CD14-positive monocyte (primary cell): ENCODE data around the gene GPS1. TPM values are rescaled to one million over a fixed set of nuclear protein-coding genes. Genes with fewer than 3 reads are reported as not detected.

Experiments
- DNase-seq, 3 donors: peaks; one replicate each; pipeline ENCODE4 v3.0.0-alpha.2; 2011 to 2022
- H2AFZ ChIP-seq: 2 replicates; pipeline ENCODE4 v1.6.0; 2012; ENCODE audit warnings: mild to moderate bottlenecking, low read depth, low read length, inconsistent platforms; ENCODE audit not compliant: insufficient read depth, poor library complexity, severe bottlenecking
- H3K27ac ChIP-seq, 2 donors: 1 replicate in 1 of 2; 2 replicates in 1 of 2; pipeline ENCODE4 v1.5.1; 2012 to 2013; ENCODE audit warnings: low read length in 2 of 2, control low read depth in 1 of 2, inconsistent platforms in 1 of 2, low read depth in 1 of 2, mild to moderate bottlenecking in 1 of 2
- H3K27me3 ChIP-seq, 2 donors: one replicate each; pipeline versions ENCODE4 v1.6.0 to v1.6.1; 2011 to 2013; ENCODE audit warnings: low read length in 2 of 2; ENCODE audit not compliant: control insufficient read depth in 2 of 2, insufficient read depth in 2 of 2
- H3K36me3 ChIP-seq, 2 donors: replicated peaks in 1 of 2; 1 replicate in 1 of 2; 2 replicates in 1 of 2; pipeline versions ENCODE4 v1.5.1 to v1.6.1; 2012 to 2013; ENCODE audit warnings: low read length in 2 of 2, control low read depth in 1 of 2, inconsistent platforms in 1 of 2, mild to moderate bottlenecking in 1 of 2; ENCODE audit not compliant: insufficient read depth in 2 of 2, control insufficient read depth in 1 of 2
- H3K4me1 ChIP-seq, 2 donors: 1 replicate in 1 of 2; 2 replicates in 1 of 2; pipeline versions ENCODE4 v1.5.1 to v1.6.1; 2012 to 2013; ENCODE audit warnings: low read length in 2 of 2, control low read depth in 1 of 2, inconsistent platforms in 1 of 2, mild to moderate bottlenecking in 1 of 2, moderate library complexity in 1 of 2; ENCODE audit not compliant: insufficient read depth in 2 of 2, control insufficient read depth in 1 of 2
- H3K4me2 ChIP-seq: replicated peaks from 2 replicates; pipeline ENCODE3; 2012; ENCODE audit warnings: low read length, moderate library complexity, mild to moderate bottlenecking; ENCODE audit not compliant: poor library complexity, severe bottlenecking; ENCODE audit errors: extremely low read depth
- H3K4me3 ChIP-seq, 3 experiments: fragments of 200-600 bp in 1 of 3; sonication (generic) in 1 of 3; replicated peaks in 1 of 3; 1 replicate in 2 of 3; 2 replicates in 1 of 3; pipeline ENCODE4 v1.5.1; 2011 to 2013; ENCODE audit warnings: low read length in 3 of 3, mild to moderate bottlenecking in 3 of 3, control low read depth in 2 of 3, low read depth in 2 of 3, inconsistent platforms in 1 of 3, moderate library complexity in 1 of 3
- H3K79me2 ChIP-seq: 2 replicates; pipeline ENCODE4 v1.6.0; 2012; ENCODE audit warnings: mild to moderate bottlenecking, control low read depth, inconsistent platforms, low read length, moderate library complexity; ENCODE audit not compliant: insufficient read depth
- H3K9ac ChIP-seq: 2 replicates; pipeline ENCODE4 v1.6.0; 2017; ENCODE audit warnings: low read length, mild to moderate bottlenecking; ENCODE audit not compliant: insufficient read depth, poor library complexity, severe bottlenecking
- H3K9me3 ChIP-seq, 2 donors: replicated peaks in 1 of 2; 1 replicate in 1 of 2; 2 replicates in 1 of 2; pipeline versions ENCODE4 v1.5.1 to v1.6.1; 2012 to 2013; ENCODE audit warnings: low read length in 2 of 2, control low read depth in 1 of 2; ENCODE audit not compliant: control insufficient read depth in 1 of 2, insufficient read depth in 1 of 2
- H4K20me1 ChIP-seq: 2 replicates; pipeline ENCODE4 v1.6.0; 2012; ENCODE audit warnings: mild to moderate bottlenecking, low read length, control low read depth, moderate library complexity; ENCODE audit not compliant: insufficient read depth
- H3K27ac Mint-ChIP-seq, 7 donors: one replicate each; pipeline ENCODE4 v1.8.0; 2020; ENCODE audit warnings: mild to moderate bottlenecking in 7 of 7, mixed read lengths in 7 of 7, moderate library complexity in 6 of 7, inconsistent platforms in 2 of 7
- H3K27me3 Mint-ChIP-seq, 3 donors: one replicate each; pipeline ENCODE4 v1.8.0; 2021 to 2022; ENCODE audit warnings: low read depth in 3 of 3, mild to moderate bottlenecking in 3 of 3, mixed read lengths in 3 of 3, moderate library complexity in 3 of 3, inconsistent platforms in 1 of 3
- H3K36me3 Mint-ChIP-seq, 2 donors: one replicate each; pipeline ENCODE4 v1.8.0; 2020; ENCODE audit warnings: mixed read lengths in 2 of 2, inconsistent platforms in 1 of 2, mild to moderate bottlenecking in 1 of 2
- H3K4me1 Mint-ChIP-seq: one replicate; pipeline ENCODE4 v1.8.0; 2020; ENCODE audit warnings: mild to moderate bottlenecking, mixed read lengths
- H3K4me3 Mint-ChIP-seq, 2 donors: one replicate each; pipeline ENCODE4 v1.8.0; 2020; ENCODE audit warnings: mild to moderate bottlenecking in 2 of 2, mixed read lengths in 2 of 2, moderate library complexity in 1 of 2
- H3K9me3 Mint-ChIP-seq, 7 donors: one replicate each; pipeline ENCODE4 v1.8.0; 2020 to 2022; ENCODE audit warnings: mixed read lengths in 7 of 7, mild to moderate bottlenecking in 6 of 7, moderate library complexity in 6 of 7, inconsistent platforms in 2 of 7
- WGBS: methylation state at CpG from one replicate; pipeline ENCODE4 v1.1.5; 2013; ENCODE audit warnings: missing lambda C conversion rate; ENCODE audit not compliant: insufficient coverage; 5-methylcytosine and 5-hydroxymethylcytosine counted together
- intact Hi-C, 2 donors: fragments of 100-400 bp; cut with micrococcal nuclease; formaldehyde crosslinking; loops; one replicate each; pipeline versions ENCODE4 v1.15.0 to v1.15.1; 2023
- polyA plus RNA-seq, 3 donors: library from polyadenylated mRNA; depleted of rRNA in 1 of 3; unstranded in 2 of 3; stranded (reverse) in 1 of 3; fragments of 300-500 nt in 2 of 3; fragments of >200 nt in 1 of 3; fragmentation: Illumina TruSeq in 2 of 3; gene quantifications; 1 replicate in 2 of 3; 2 replicates in 1 of 3; pipeline ENCODE4 v1.2.3, GENCODE V29; 2012 to 2021
- TF ChIP-seq, protein P1 (sequence below): fragments of 200-600 bp; IDR thresholded peaks from one replicate; pipeline ENCODE4 v1.8.0; 2022; ENCODE audit warnings: antibody characterized with exemption, mild to moderate bottlenecking

The GPS1 gene
- polyA plus RNA-seq, 3 donors, result 101 to 130 (median 110) TPM

DNA sequence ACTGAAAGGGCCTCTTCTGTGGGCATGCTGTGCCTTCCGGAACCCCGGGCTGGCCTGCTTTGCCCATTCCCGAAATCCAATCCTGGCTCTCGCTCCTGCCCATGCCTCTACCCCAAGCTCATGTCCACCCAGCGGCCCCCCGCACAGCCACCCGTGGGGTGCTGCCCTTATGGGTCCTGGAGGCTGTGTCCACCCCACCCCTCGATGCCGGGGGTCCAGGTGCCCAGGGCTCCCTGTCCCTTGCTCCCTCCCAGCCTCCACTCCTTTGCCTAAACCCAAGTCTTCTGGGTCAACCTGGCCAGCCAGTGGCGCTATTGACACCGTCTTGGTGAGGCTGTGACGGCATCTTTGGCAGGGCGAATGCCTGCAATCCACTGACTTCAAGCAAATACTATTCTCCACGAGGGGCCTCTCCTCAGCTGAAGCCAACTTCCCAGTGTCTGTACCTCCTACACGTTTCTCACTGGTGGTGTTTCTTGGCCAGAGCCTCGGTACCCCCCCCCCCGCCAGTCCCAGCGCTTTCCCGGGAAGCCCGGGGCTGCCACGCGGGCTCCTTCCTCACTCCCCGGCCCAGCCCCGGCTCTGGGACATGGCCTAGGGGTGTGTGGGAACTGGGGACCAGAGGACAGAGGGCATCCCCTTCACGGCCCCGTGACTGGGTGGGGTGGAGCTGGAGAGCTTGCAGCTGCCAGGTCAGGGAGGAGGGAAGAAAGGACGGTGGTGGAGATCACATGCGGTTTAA lies 26.1 kb downstream of the GPS1 start:
- peaks cover 3 to 8% (median 4%) of the 10 kb centered on the region in 3 donors for H3K27me3 Mint-ChIP-seq
- peak overlapping the region in 1 of 7 donors; percentile 33 for H3K27ac Mint-ChIP-seq
- Histone ChIP-seq H3K27ac (no peak overlapping the region), H4K20me1 (no peaks in the 10 kb centered on the region), H3K36me3 (peaks cover 27 to 34% of the 10 kb centered on the region in 2 donors), H2AFZ (no peak overlapping the region), H3K9me3 (no peaks in the 10 kb centered on the region), H3K79me2 (no peaks in the 10 kb centered on the region), H3K4me1 (no peaks in the 10 kb centered on the region), H3K27me3 (no peaks in the 10 kb centered on the region), H3K4me2 (no peak overlapping the region), H3K9ac (no peak overlapping the region), H3K4me3 (no peak overlapping the region)
- peaks cover 0 to 1% (median 0%) of the 10 kb centered on the region in 7 donors for H3K9me3 Mint-ChIP-seq
- intact Hi-C loops, result no loop called here
- WGBS, result 86% methylated on average over 22 of the region's 28 CpGs
- H3K36me3 Mint-ChIP-seq, result peaks cover 23 to 39% of the 10 kb centered on the region in 2 donors
- TF ChIP-seq, protein P1, sequence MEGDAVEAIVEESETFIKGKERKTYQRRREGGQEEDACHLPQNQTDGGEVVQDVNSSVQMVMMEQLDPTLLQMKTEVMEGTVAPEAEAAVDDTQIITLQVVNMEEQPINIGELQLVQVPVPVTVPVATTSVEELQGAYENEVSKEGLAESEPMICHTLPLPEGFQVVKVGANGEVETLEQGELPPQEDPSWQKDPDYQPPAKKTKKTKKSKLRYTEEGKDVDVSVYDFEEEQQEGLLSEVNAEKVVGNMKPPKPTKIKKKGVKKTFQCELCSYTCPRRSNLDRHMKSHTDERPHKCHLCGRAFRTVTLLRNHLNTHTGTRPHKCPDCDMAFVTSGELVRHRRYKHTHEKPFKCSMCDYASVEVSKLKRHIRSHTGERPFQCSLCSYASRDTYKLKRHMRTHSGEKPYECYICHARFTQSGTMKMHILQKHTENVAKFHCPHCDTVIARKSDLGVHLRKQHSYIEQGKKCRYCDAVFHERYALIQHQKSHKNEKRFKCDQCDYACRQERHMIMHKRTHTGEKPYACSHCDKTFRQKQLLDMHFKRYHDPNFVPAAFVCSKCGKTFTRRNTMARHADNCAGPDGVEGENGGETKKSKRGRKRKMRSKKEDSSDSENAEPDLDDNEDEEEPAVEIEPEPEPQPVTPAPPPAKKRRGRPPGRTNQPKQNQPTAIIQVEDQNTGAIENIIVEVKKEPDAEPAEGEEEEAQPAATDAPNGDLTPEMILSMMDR, result no peak
- H3K4me3 Mint-ChIP-seq, result no peak overlapping the region
- no peaks in the 10 kb centered on the region for H3K4me1 Mint-ChIP-seq
- DNase-seq, result no peak

DNA sequence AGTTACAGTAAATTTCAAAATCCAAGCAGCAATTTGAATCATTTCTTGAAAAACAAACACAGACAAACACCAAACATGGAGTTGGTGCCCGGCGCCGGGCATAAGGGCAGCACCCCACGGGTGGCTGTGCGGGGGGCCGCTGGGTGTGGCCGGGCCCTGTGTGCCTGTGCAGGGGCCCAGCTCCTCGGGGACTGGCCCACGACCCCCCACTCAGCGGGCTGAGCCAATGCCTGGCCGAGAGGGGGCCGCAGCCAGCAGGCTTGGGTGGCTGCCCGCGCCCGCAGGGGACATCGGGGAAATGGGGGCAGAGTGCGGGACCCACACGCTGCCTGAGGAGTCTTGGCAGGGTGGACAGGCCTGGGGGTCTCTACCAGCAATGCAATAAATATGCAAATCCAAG lies 26.7 kb downstream of the GPS1 start:
- H2AFZ ChIP-seq, result no peak overlapping the region
- H3K36me3 ChIP-seq, result peaks cover 33 to 40% of the 10 kb centered on the region in 2 donors
- no peak overlapping the region for H3K27ac ChIP-seq
- Mint-ChIP-seq H3K27ac (peak overlapping the region in 1 of 7 donors; percentile 33), H3K36me3 (peaks cover 30 to 46% of the 10 kb centered on the region in 2 donors), H3K4me3 (no peak overlapping the region), H3K27me3 (peaks cover 1 to 8% (median 4%) of the 10 kb centered on the region in 3 donors), H3K9me3 (peaks cover 0 to 1% (median 0%) of the 10 kb centered on the region in 7 donors), H3K4me1 (no peaks in the 10 kb centered on the region)
- intact Hi-C loops, result no loop called here
- no peak for DNase-seq
- TF ChIP-seq, protein P1, result no peak
- no peak overlapping the region for H3K4me3 ChIP-seq
- no peaks in the 10 kb centered on the region for H3K4me1 ChIP-seq
- H3K27me3 ChIP-seq, result no peaks in the 10 kb centered on the region
- 98% methylated on average over 12 of the region's 18 CpGs for WGBS
- H3K79me2 ChIP-seq, result no peaks in the 10 kb centered on the region
- no peaks in the 10 kb centered on the region for H4K20me1 ChIP-seq
- H3K4me2 ChIP-seq, result no peak overlapping the region
- H3K9ac ChIP-seq, result no peak overlapping the region
- no peaks in the 10 kb centered on the region for H3K9me3 ChIP-seq
